ENCODE results near the gene COMMD9. TPM values are rescaled to one million over a fixed set of nuclear protein-coding genes. Genes with fewer than 3 reads are reported as not detected.

Gene COMMD9
- total and polyA plus RNA-seq, 4 donors: 23.6 to 37.5 (median 29.6) TPM

GRCh38 chr11:36266767-36267166 is 22.5 kb downstream of the COMMD9 start:
- H3K4me1 ChIP-seq (ENCODE audit: control insufficient read depth in 1 of 2, insufficient read depth in 2 of 2, low read length in 2 of 2): no peaks in the 10 kb centered on the region
- DNase-seq (no peak), ATAC-seq (ENCODE audit: low FRiP score) (no peak)
- H3K4me3 ChIP-seq (ENCODE audit: low read length in 2 of 2): no peak overlapping the region
- H3K27ac ChIP-seq (ENCODE audit: low read depth in 1 of 2, low read length in 2 of 2): no peak overlapping the region
- no peaks in the 10 kb centered on the region for H3K27me3 ChIP-seq (ENCODE audit: control insufficient read depth in 1 of 2, insufficient read depth in 2 of 2, low read length in 1 of 2)
- intact Hi-C loops (cut with DNase I): loop anchor here (2.0 to 10.0 kb wide), 4 partner anchors 132 to 782 kb away; no protein-coding TSS in a partner anchor
- peaks cover 0 to under 1% of the 10 kb centered on the region in 2 donors for H3K36me3 ChIP-seq (ENCODE audit: control insufficient read depth in 1 of 2, insufficient read depth in 2 of 2, low read length in 1 of 2)
- WGBS, 2 donors: 59 to 65% methylated on average over 5 of the region's 5 CpGs
- H3K9me3 ChIP-seq (ENCODE audit: control insufficient read depth, low read length): no peaks in the 10 kb centered on the region

DNA sequence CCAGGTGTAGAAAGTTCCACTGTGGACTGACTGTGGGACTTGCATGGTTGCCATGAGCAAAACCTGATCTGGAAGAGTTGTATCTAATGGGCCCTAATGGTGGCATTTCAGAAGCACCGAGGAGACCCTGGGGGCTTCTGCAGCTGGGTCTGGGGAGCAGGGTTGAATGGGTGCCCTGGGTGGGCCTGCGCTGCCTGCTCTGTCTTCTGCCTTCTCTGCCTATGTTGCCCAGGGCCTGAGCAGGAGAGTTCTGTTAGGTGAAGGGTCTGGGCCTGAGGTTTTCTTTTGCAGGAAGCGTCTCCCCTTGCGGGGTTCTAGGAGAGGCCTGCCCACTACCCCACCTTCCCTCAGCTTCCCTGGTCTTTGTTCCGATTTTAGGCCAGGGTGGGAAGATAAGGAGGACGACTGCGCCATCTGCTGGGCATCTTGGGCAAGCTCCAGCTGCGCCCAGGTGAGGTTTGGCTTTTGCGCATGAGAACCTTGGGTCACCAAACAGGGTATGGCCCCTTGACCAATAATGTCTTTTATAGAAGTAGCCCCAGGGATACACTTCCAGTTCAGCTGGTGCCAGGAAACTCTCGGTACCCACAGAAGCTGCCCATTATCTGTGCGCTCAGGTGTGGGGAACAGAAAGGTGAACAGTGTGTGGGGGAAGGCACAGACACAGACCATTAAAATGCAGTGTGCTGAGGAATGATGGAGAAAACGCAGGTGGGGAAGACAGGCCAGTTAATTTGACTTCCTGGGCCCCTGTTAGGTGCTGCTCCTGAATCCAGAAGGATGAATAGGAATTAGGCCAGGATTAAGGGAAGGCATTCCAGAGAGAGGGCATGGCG is 23.2 kb downstream of the COMMD9 start:
- WGBS, 2 donors: 33 to 34% methylated on average over 12 to 13 of the region's 13 CpGs
- DNase-seq (peak; percentile 58 to 80), ATAC-seq (ENCODE audit: low FRiP score) (peak; percentile 62)
- no peaks in the 10 kb centered on the region for H3K9me3 ChIP-seq (ENCODE audit: control insufficient read depth, low read length)
- H3K4me1 ChIP-seq (ENCODE audit: control insufficient read depth in 1 of 2, insufficient read depth in 2 of 2, low read length in 2 of 2): no peaks in the 10 kb centered on the region
- H3K36me3 ChIP-seq (ENCODE audit: control insufficient read depth in 1 of 2, insufficient read depth in 2 of 2, low read length in 1 of 2): no peaks in the 10 kb centered on the region
- no peak overlapping the region for H3K27ac ChIP-seq (ENCODE audit: low read depth in 1 of 2, low read length in 2 of 2)
- H3K27me3 ChIP-seq (ENCODE audit: control insufficient read depth in 1 of 2, insufficient read depth in 2 of 2, low read length in 1 of 2): no peaks in the 10 kb centered on the region
- intact Hi-C loops (cut with DNase I): loop anchor here (2.0 to 10.0 kb wide), 4 partner anchors 131 to 781 kb away; no protein-coding TSS in a partner anchor
- no peak overlapping the region for H3K4me3 ChIP-seq (ENCODE audit: low read length in 2 of 2)

DNA sequence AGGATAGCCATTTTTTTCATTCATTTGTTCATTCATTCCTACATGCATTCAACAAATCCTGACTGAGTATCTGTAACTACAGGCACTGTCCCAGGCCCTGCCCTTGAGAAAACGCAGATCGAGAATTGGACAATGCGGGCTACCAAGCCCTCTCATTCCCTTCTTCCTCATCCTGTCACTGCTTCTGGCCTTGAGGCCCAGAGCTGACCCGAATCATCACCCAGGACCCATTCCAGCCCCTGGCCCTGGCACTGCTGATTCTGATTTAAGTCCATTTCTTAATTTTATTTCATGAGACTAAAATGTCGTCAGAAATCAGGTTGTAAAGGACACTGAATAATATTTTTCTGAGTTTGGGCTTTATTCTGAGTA is 24.3 kb downstream of the COMMD9 start:
- 75 to 97% methylated on average over 5 of the region's 5 CpGs for WGBS, 2 donors
- DNase-seq (no peak), ATAC-seq (ENCODE audit: low FRiP score) (no peak)
- intact Hi-C loops (cut with DNase I): loop anchor here (2.0 to 10.0 kb wide), 4 partner anchors 130 to 780 kb away; no protein-coding TSS in a partner anchor
- Histone ChIP-seq H3K36me3 (ENCODE audit: control insufficient read depth in 1 of 2, insufficient read depth in 2 of 2, low read length in 1 of 2) (no peaks in the 10 kb centered on the region), H3K27me3 (ENCODE audit: control insufficient read depth in 1 of 2, insufficient read depth in 2 of 2, low read length in 1 of 2) (no peaks in the 10 kb centered on the region), H3K4me1 (ENCODE audit: control insufficient read depth in 1 of 2, insufficient read depth in 2 of 2, low read length in 2 of 2) (no peaks in the 10 kb centered on the region), H3K9me3 (ENCODE audit: control insufficient read depth, low read length) (no peaks in the 10 kb centered on the region), H3K4me3 (ENCODE audit: low read length in 2 of 2) (no peak overlapping the region), H3K27ac (ENCODE audit: low read depth in 1 of 2, low read length in 2 of 2) (no peak overlapping the region)

- Histone ChIP-seq H3K27me3 (ENCODE audit: control insufficient read depth in 1 of 2, insufficient read depth in 2 of 2, low read length in 1 of 2) (no peaks in the 10 kb centered on the region), H3K4me1 (ENCODE audit: control insufficient read depth in 1 of 2, insufficient read depth in 2 of 2, low read length in 2 of 2) (no peaks in the 10 kb centered on the region), H3K4me3 (ENCODE audit: low read length in 2 of 2) (no peak overlapping the region), H3K36me3 (ENCODE audit: control insufficient read depth in 1 of 2, insufficient read depth in 2 of 2, low read length in 1 of 2) (no peaks in the 10 kb centered on the region), H3K9me3 (ENCODE audit: control insufficient read depth, low read length) (no peaks in the 10 kb centered on the region), H3K27ac (ENCODE audit: low read depth in 1 of 2, low read length in 2 of 2) (no peak overlapping the region)
- DNase-seq: no peak
- no peak for ATAC-seq (ENCODE audit: low FRiP score)
- intact Hi-C loops (cut with DNase I): loop anchor here (2.0 to 10.0 kb wide), 3 partner anchors 129 to 779 kb away; no protein-coding TSS in a partner anchor
- WGBS, 2 donors: 74 to 81% methylated on average over 9 of the region's 9 CpGs
Observed at GRCh38 chr11:36264011-36264972, 24.9 kb downstream of the COMMD9 start.

GRCh38 chr11:36261094-36261493 is 28.1 kb downstream of the COMMD9 start:
- no peaks in the 10 kb centered on the region for H3K4me1 ChIP-seq (ENCODE audit: control insufficient read depth in 1 of 2, insufficient read depth in 2 of 2, low read length in 2 of 2)
- 86 to 88% methylated on average over 4 of the region's 4 CpGs for WGBS, 2 donors
- no peak overlapping the region for H3K4me3 ChIP-seq (ENCODE audit: low read length in 2 of 2)
- DNase-seq (no peak), ATAC-seq (ENCODE audit: low FRiP score) (no peak)
- no peaks in the 10 kb centered on the region for H3K36me3 ChIP-seq (ENCODE audit: control insufficient read depth in 1 of 2, insufficient read depth in 2 of 2, low read length in 1 of 2)
- H3K27me3 ChIP-seq (ENCODE audit: control insufficient read depth in 1 of 2, insufficient read depth in 2 of 2, low read length in 1 of 2): no peaks in the 10 kb centered on the region
- H3K9me3 ChIP-seq (ENCODE audit: control insufficient read depth, low read length): peaks cover 3% of the 10 kb centered on the region
- no peak overlapping the region for H3K27ac ChIP-seq (ENCODE audit: low read depth in 1 of 2, low read length in 2 of 2)
- intact Hi-C loops (cut with DNase I): loop anchor here (10.0 kb wide), 2 partner anchors 126 to 776 kb away; no protein-coding TSS in a partner anchor

DNA sequence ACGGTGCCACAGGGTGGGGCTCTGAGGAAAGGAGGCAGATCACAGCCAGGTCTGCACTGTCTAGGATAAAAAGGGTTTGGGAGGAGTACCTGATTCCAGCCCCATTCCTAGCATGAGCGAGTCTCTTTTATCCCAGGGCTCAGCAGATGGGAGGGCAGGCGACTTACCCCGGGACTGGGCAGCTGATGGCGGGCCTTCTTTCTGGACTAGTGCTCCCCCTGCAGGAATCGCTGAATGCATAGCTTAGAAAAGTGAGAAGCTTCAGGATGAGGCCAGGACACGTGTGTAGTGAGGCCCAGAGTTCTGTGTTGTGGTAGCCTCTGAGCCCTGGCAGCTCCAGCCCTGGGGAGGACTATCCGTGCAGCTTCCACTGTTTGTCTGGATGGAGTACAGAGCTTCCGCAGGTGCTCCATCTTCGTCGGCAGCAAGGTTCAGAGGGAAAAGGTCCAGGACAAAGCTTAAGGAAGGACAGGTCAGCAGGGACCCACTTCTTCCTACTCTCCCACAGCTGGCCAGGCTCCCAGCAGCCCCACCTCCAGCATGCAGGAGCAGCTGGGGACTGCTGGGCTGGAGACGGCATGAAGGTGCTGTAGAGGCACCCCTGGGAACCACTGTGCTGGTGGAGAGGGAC is 30.4 kb downstream of the COMMD9 start:
- H3K9me3 ChIP-seq (ENCODE audit: control insufficient read depth, low read length): peaks cover 3% of the 10 kb centered on the region
- intact Hi-C loops (cut with DNase I): loop anchor here in 1 of 2 donors (5.0 kb wide), 1 partner anchor 437 kb away; no protein-coding TSS in a partner anchor
- WGBS, 2 donors: 42 to 55% methylated on average over 12 of the region's 12 CpGs
- no peaks in the 10 kb centered on the region for H3K4me1 ChIP-seq (ENCODE audit: control insufficient read depth in 1 of 2, insufficient read depth in 2 of 2, low read length in 2 of 2)
- no peak overlapping the region for H3K27ac ChIP-seq (ENCODE audit: low read depth in 1 of 2, low read length in 2 of 2)
- DNase-seq (peak in 1 of 2 donors; percentile 70), ATAC-seq (ENCODE audit: low FRiP score) (peak; percentile 76)
- no peaks in the 10 kb centered on the region for H3K36me3 ChIP-seq (ENCODE audit: control insufficient read depth in 1 of 2, insufficient read depth in 2 of 2, low read length in 1 of 2)
- no peaks in the 10 kb centered on the region for H3K27me3 ChIP-seq (ENCODE audit: control insufficient read depth in 1 of 2, insufficient read depth in 2 of 2, low read length in 1 of 2)
- no peak overlapping the region for H3K4me3 ChIP-seq (ENCODE audit: low read length in 2 of 2)

DNA sequence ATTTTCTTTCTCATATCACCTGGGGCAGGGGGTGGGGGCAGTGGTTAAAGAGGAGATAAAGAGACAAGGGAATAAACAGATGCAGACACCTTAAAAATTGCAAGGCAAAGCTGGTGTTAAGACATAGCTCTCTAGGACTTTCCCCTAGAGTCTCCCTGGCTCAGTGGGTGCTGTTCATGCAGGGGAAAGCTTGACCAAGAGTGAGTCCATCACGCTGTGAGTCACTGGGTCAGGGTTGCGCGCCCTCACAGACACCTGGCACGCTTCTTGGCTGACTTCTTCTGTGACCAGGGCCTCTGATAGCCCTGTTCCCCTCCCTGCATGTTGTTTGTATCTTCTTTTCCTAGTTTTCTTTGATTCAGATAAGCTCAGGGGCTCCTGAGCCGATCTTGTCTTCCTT is 31.9 kb downstream of the COMMD9 start:
- Histone ChIP-seq H3K4me3 (ENCODE audit: low read length in 2 of 2) (no peak overlapping the region), H3K27ac (ENCODE audit: low read depth in 1 of 2, low read length in 2 of 2) (no peak overlapping the region), H3K9me3 (ENCODE audit: control insufficient read depth, low read length) (peaks cover 3% of the 10 kb centered on the region), H3K27me3 (ENCODE audit: control insufficient read depth in 1 of 2, insufficient read depth in 2 of 2, low read length in 1 of 2) (no peaks in the 10 kb centered on the region), H3K36me3 (ENCODE audit: control insufficient read depth in 1 of 2, insufficient read depth in 2 of 2, low read length in 1 of 2) (no peaks in the 10 kb centered on the region), H3K4me1 (ENCODE audit: control insufficient read depth in 1 of 2, insufficient read depth in 2 of 2, low read length in 2 of 2) (no peaks in the 10 kb centered on the region)
- DNase-seq (no peak), ATAC-seq (ENCODE audit: low FRiP score) (no peak)
- intact Hi-C loops (cut with DNase I): loop anchor here in 1 of 2 donors (5.0 kb wide), 1 partner anchor 435 kb away; no protein-coding TSS in a partner anchor
- 73 to 82% methylated on average over 5 of the region's 5 CpGs for WGBS, 2 donors

DNA sequence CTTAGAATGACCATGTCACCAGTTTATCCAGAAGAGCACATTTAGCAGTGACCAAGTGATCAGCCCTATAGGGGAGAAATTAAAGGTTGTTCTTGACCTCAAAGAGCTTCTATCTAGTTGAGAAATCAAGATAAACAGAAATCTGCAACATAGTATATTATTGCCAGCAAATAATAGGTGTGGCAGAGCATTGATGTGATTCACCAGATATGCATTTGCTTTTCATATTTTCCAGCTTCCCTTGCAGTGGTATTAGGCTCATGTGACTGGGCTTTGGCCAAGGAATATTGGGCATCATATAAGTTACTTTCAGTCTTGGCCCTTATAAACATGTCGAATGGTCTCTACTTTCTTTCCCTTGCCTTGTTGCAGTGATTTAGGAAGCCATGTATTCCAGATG is 34.5 kb downstream of the COMMD9 start:
- Histone ChIP-seq H3K27ac (ENCODE audit: low read depth in 1 of 2, low read length in 2 of 2) (no peak overlapping the region), H3K9me3 (ENCODE audit: control insufficient read depth, low read length) (peaks cover 3% of the 10 kb centered on the region), H3K27me3 (ENCODE audit: control insufficient read depth in 1 of 2, insufficient read depth in 2 of 2, low read length in 1 of 2) (no peaks in the 10 kb centered on the region), H3K4me1 (ENCODE audit: control insufficient read depth in 1 of 2, insufficient read depth in 2 of 2, low read length in 2 of 2) (no peaks in the 10 kb centered on the region), H3K36me3 (ENCODE audit: control insufficient read depth in 1 of 2, insufficient read depth in 2 of 2, low read length in 1 of 2) (no peaks in the 10 kb centered on the region), H3K4me3 (ENCODE audit: low read length in 2 of 2) (no peak overlapping the region)
- DNase-seq (no peak), ATAC-seq (ENCODE audit: low FRiP score) (no peak)
- 81 to 83% methylated on average over 1 of the region's 1 CpG for WGBS, 2 donors
- intact Hi-C loops (cut with DNase I): loop anchor here in 1 of 2 donors (5.0 kb wide), 1 partner anchor 432 kb away; no protein-coding TSS in a partner anchor

All from aorta (tissue), 5 donors.